HEK293 (cell line): Measurements from ENCODE around the gene DLGAP5.

Source experiments
- CTCF ChIA-PET: fragments of 350-600 bp; formaldehyde crosslinking; extraction: SDS; loops from one replicate; lab custom pipeline; 2021; ENCODE audit warnings: antibody characterized with exemption; lab: Yijun Ruan, JAX
- POLR2A ChIA-PET: fragments of 300-600 bp; formaldehyde crosslinking; extraction: SDS; loops from one replicate; lab custom pipeline; 2020; ENCODE audit warnings: antibody characterized with exemption, inconsistent platforms; lab: Yijun Ruan, JAX
- H3K27ac ChIP-seq: fragments of 200-500 bp; sonication (Bioruptor generic); 2 replicates; pipeline ENCODE4 v1.5.1; 2014; ENCODE audit warnings: low read depth, low read length, control low read depth, inconsistent platforms; ENCODE audit errors: extremely low read depth
- H3K36me3 ChIP-seq, 2 experiments: fragments of 200-500 bp in 1 of 2; sonication (Bioruptor generic) in 1 of 2; 1 replicate in 1 of 2; 2 replicates in 1 of 2; pipeline ENCODE4 v1.5.1; 2014 to 2017; ENCODE audit warnings: inconsistent platforms in 2 of 2, low read length in 2 of 2; ENCODE audit not compliant: control insufficient read depth in 2 of 2, insufficient read depth in 1 of 2
- H3K4me1 ChIP-seq: fragments of 200-500 bp; sonication (Bioruptor generic); 2 replicates; pipeline ENCODE4 v1.5.1; 2014; ENCODE audit warnings: mild to moderate bottlenecking, low read length, inconsistent platforms; ENCODE audit not compliant: control insufficient read depth, insufficient read depth
- H3K4me3 ChIP-seq: 2 replicates; pipeline ENCODE4 v1.5.1; 2011; ENCODE audit warnings: low read depth, mild to moderate bottlenecking, control low read depth, low read length, moderate library complexity
- H3K9me3 ChIP-seq: fragments of 200-500 bp; sonication (Bioruptor generic); 2 replicates; pipeline ENCODE4 v1.5.1; 2014; ENCODE audit warnings: low read depth, low read length, inconsistent platforms; ENCODE audit not compliant: control insufficient read depth, insufficient read depth
- AEBP2 ChIP-seq: fragments of 450-650 bp; formaldehyde crosslinking; IDR thresholded peaks from 2 replicates; pipeline ENCODE4 v1.5.1; 2016; ENCODE audit warnings: missing biosample characterization, missing genetic modification characterization, borderline replicate concordance
- HOXD13 ChIP-seq: sonication (generic); formaldehyde crosslinking; IDR thresholded peaks from 2 replicates; pipeline ENCODE4 v1.8.0; 2022; ENCODE audit warnings: missing genetic modification reagents, borderline replicate concordance
- KLF8 ChIP-seq: fragments of 450-650 bp; formaldehyde crosslinking; IDR thresholded peaks from 2 replicates; pipeline ENCODE4 v1.5.1; 2016; ENCODE audit warnings: missing biosample characterization, missing genetic modification characterization
- SCRT1 ChIP-seq: fragments of 450-650 bp; formaldehyde crosslinking; IDR thresholded peaks from 2 replicates; pipeline ENCODE4 v1.5.1; 2016; ENCODE audit warnings: missing biosample characterization, missing genetic modification characterization, borderline replicate concordance
- SCRT2 ChIP-seq: fragments of 450-650 bp; formaldehyde crosslinking; IDR thresholded peaks from 2 replicates; pipeline ENCODE4 v1.5.1; 2016; ENCODE audit warnings: missing biosample characterization, missing genetic modification characterization
- ZBTB10 ChIP-seq: fragments of 450-650 bp; formaldehyde crosslinking; IDR thresholded peaks from 2 replicates; pipeline ENCODE4 v1.5.1; 2016; ENCODE audit warnings: missing biosample characterization, missing genetic modification characterization
- ZFP37 ChIP-seq: fragments of 450-650 bp; formaldehyde crosslinking; IDR thresholded peaks from 2 replicates; pipeline ENCODE4 v1.5.1; 2016; ENCODE audit warnings: missing biosample characterization, missing genetic modification characterization
- ZFP41 ChIP-seq: fragments of 450-650 bp; formaldehyde crosslinking; IDR thresholded peaks from 2 replicates; pipeline ENCODE4 v1.5.1; 2016; ENCODE audit warnings: missing biosample characterization, missing genetic modification characterization, borderline replicate concordance
- ZNF10 ChIP-seq: fragments of 450-650 bp; formaldehyde crosslinking; IDR thresholded peaks from 2 replicates; pipeline ENCODE4 v1.5.1; 2017; ENCODE audit warnings: missing biosample characterization, missing genetic modification characterization
- ZNF112 ChIP-seq: fragments of 450-650 bp; formaldehyde crosslinking; IDR thresholded peaks from 2 replicates; pipeline ENCODE4 v1.5.0; 2017; ENCODE audit warnings: missing biosample characterization, missing genetic modification characterization
- ZNF121 ChIP-seq: fragments of 450-650 bp; formaldehyde crosslinking; IDR thresholded peaks from 2 replicates; pipeline ENCODE4 v1.5.1; 2016; ENCODE audit warnings: missing biosample characterization, missing genetic modification characterization
- ZNF23 ChIP-seq: fragments of 450-650 bp; formaldehyde crosslinking; IDR thresholded peaks from 2 replicates; pipeline ENCODE4 v1.5.1; 2016; ENCODE audit warnings: missing biosample characterization, missing genetic modification characterization, borderline replicate concordance
- ZNF274 ChIP-seq, 2 experiments: fragments of 200-500 bp in 1 of 2; fragments of 450-650 bp in 1 of 2; sonication (Bioruptor generic) in 1 of 2; formaldehyde crosslinking in 1 of 2; IDR thresholded peaks; 2 replicates each; pipeline versions ENCODE4 v1.5.1 to v1.6.1; 2014 to 2016; ENCODE audit warnings: borderline replicate concordance in 1 of 2, inconsistent platforms in 1 of 2, low read length in 1 of 2, missing biosample characterization in 1 of 2, missing genetic modification characterization in 1 of 2
- ZNF324 ChIP-seq: fragments of 450-650 bp; formaldehyde crosslinking; IDR thresholded peaks from 2 replicates; pipeline ENCODE4 v1.5.1; 2016; ENCODE audit warnings: missing biosample characterization, missing genetic modification characterization
- ZNF350 ChIP-seq: fragments of 450-650 bp; formaldehyde crosslinking; IDR thresholded peaks from 2 replicates; pipeline ENCODE4 v1.5.0; 2017; ENCODE audit warnings: missing biosample characterization, mild to moderate bottlenecking, missing genetic modification characterization
- ZNF433 ChIP-seq: fragments of 450-650 bp; formaldehyde crosslinking; IDR thresholded peaks from 2 replicates; pipeline ENCODE4 v1.5.1; 2016; ENCODE audit warnings: missing biosample characterization, missing genetic modification characterization, low read depth
- ZNF48 ChIP-seq: fragments of 450-650 bp; formaldehyde crosslinking; IDR thresholded peaks from 2 replicates; pipeline ENCODE4 v1.5.1; 2016; ENCODE audit warnings: missing biosample characterization, missing genetic modification characterization
- ZNF510 ChIP-seq: fragments of 450-650 bp; formaldehyde crosslinking; IDR thresholded peaks from 2 replicates; pipeline ENCODE4 v1.5.1; 2018; ENCODE audit warnings: mild to moderate bottlenecking, missing genetic modification characterization, missing biosample characterization; ENCODE audit not compliant: insufficient replicate concordance
- ZNF530 ChIP-seq: fragments of 450-650 bp; formaldehyde crosslinking; IDR thresholded peaks from 2 replicates; pipeline ENCODE4 v1.5.1; 2016; ENCODE audit warnings: low read depth, missing biosample characterization, missing genetic modification characterization
- ZNF621 ChIP-seq: fragments of 450-650 bp; formaldehyde crosslinking; IDR thresholded peaks from 2 replicates; pipeline ENCODE4 v1.5.1; 2017; ENCODE audit warnings: missing biosample characterization, missing genetic modification characterization
- ZNF654 ChIP-seq: fragments of 450-650 bp; formaldehyde crosslinking; IDR thresholded peaks from 2 replicates; pipeline ENCODE4 v1.5.1; 2016; ENCODE audit warnings: low read depth, missing biosample characterization, missing genetic modification characterization
- ZNF670 ChIP-seq: fragments of 450-650 bp; formaldehyde crosslinking; IDR thresholded peaks from 2 replicates; pipeline ENCODE4 v1.5.1; 2016; ENCODE audit warnings: missing biosample characterization, missing genetic modification characterization, low read depth
- ZNF785 ChIP-seq: fragments of 450-650 bp; formaldehyde crosslinking; IDR thresholded peaks from 2 replicates; pipeline ENCODE4 v1.5.1; 2016; ENCODE audit warnings: missing biosample characterization, missing genetic modification characterization
- ZNF791 ChIP-seq: fragments of 450-650 bp; formaldehyde crosslinking; IDR thresholded peaks from 2 replicates; pipeline ENCODE4 v1.5.1; 2016; ENCODE audit warnings: missing biosample characterization, missing genetic modification characterization
- ZSCAN16 ChIP-seq: fragments of 450-650 bp; formaldehyde crosslinking; IDR thresholded peaks from 2 replicates; pipeline ENCODE4 v1.5.1; 2016; ENCODE audit warnings: missing biosample characterization, missing genetic modification characterization

The DLGAP5 gene

GRCh38 chr14:55221186-55221585 is 29.8 kb upstream of the DLGAP5 start:
- POLR2A ChIA-PET: no interaction called here
- Histone ChIP-seq H3K9me3 (no peaks in the 10 kb centered on the region), H3K4me3 (no peak overlapping the region), H3K36me3 (no peaks in the 10 kb centered on the region), H3K4me1 (no peaks in the 10 kb centered on the region), H3K27ac (no peak overlapping the region)
- TF ChIP-seq ZNF433 (tag by site-specific recombination) (no peak), ZNF654 (tag by site-specific recombination) (no peak), SCRT1 (no peak), ZSCAN16 (tag by site-specific recombination) (no peak), KLF8 (no peak), ZNF324 (no peak), ZFP37 (tag by site-specific recombination) (no peak), ZFP41 (tag by site-specific recombination) (no peak), ZNF10 (tag by site-specific recombination) (no peak), ZNF621 (tag by site-specific recombination) (no peak), SCRT2 (no peak), AEBP2 (tag by site-specific recombination) (no peak), ZNF23 (no peak), ZBTB10 (tag by site-specific recombination) (no peak), ZNF530 (tag by site-specific recombination) (no peak), ZNF112 (tag by site-specific recombination) (no peak)
- CTCF ChIA-PET: no interaction called here

- ChIA-PET CTCF (interaction anchor here (2.3 kb wide), 1 partner anchor 25 kb away, joined by 5 read pairs; no protein-coding TSS in a partner anchor), POLR2A (no interaction called here)
- no peak for TF ChIP-seq ZNF785 (tag by site-specific recombination)
- no peak for TF ChIP-seq ZNF670 (tag by site-specific recombination)
- TF ChIP-seq ZNF48 (tag by site-specific recombination): no peak
- no peak for TF ChIP-seq HOXD13
- TF ChIP-seq ZNF112 (tag by site-specific recombination): no peak
- no peak for TF ChIP-seq ZNF274 (IDR thresholded peaks at IDR 0.05; ENCODE audit: low read length)
- no peak for TF ChIP-seq ZNF274 (tag by site-specific recombination; IDR thresholded peaks at IDR 0.05; ENCODE audit: borderline replicate concordance)
- no peak for TF ChIP-seq ZNF121 (tag by site-specific recombination)
- no peak for TF ChIP-seq ZNF510 (tag by site-specific recombination)
- TF ChIP-seq ZNF791 (tag by site-specific recombination): no peak
- no peak for TF ChIP-seq ZNF350 (tag by site-specific recombination)
- Histone ChIP-seq H3K36me3 (no peaks in the 10 kb centered on the region), H3K27ac (no peak overlapping the region), H3K4me3 (no peak overlapping the region), H3K4me1 (no peaks in the 10 kb centered on the region), H3K9me3 (no peaks in the 10 kb centered on the region)
Observed at GRCh38 chr14:55220230-55220629, 28.8 kb upstream of the DLGAP5 start.
